Measurements from ENCODE around the gene KATNB1.

KATNB1 gene

DNA sequence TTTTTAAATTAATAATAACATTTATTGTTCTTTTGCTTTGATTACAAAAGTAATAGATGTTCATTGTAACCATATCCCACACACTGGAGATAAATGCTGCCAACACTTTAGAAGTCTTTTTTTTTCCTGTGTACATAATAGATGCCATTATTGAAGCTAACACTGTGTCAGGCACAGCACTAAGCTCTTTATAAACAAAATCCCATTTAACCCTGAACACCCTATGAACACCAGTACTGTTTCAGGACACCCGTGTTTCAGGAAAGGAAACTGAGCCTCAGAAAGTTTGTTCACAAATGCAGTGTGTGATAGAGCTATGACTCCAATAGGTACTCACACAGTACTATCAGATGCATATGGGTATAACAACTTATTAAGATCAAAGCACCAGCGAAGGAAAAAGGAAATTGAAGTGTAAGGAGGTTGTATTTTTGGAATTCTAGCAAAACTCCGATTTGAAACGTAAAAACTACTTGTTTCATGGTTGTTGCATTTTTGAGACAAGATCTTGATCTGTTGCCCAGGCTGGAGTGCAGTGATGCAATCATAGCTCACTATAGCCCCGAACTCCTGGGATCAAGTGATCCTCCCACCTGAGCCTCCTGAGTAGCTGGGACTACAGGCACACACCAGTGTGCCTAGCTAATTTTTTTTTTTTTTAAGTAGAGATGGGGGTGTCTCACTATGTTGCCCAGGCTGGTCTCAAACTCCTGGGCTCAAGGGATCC is 68.7 kb downstream of the KATNB1 start:
- H3K9me3 ChIP-seq, result no peaks in the 10 kb centered on the region
- no peaks in the 10 kb centered on the region for H3K36me3 ChIP-seq
- peaks cover 22% of the 10 kb centered on the region for H3K4me1 ChIP-seq
- DNase-seq, result no peak
- no peak overlapping the region for H3K4me3 ChIP-seq (ENCODE audit: low read depth, low read length)
- no peaks in the 10 kb centered on the region for H3K27me3 ChIP-seq
- TF ChIP-seq, protein P1, sequence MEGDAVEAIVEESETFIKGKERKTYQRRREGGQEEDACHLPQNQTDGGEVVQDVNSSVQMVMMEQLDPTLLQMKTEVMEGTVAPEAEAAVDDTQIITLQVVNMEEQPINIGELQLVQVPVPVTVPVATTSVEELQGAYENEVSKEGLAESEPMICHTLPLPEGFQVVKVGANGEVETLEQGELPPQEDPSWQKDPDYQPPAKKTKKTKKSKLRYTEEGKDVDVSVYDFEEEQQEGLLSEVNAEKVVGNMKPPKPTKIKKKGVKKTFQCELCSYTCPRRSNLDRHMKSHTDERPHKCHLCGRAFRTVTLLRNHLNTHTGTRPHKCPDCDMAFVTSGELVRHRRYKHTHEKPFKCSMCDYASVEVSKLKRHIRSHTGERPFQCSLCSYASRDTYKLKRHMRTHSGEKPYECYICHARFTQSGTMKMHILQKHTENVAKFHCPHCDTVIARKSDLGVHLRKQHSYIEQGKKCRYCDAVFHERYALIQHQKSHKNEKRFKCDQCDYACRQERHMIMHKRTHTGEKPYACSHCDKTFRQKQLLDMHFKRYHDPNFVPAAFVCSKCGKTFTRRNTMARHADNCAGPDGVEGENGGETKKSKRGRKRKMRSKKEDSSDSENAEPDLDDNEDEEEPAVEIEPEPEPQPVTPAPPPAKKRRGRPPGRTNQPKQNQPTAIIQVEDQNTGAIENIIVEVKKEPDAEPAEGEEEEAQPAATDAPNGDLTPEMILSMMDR (IDR thresholded peaks at IDR 0.05; ENCODE audit: low read depth, low read length), result no peak

DNA sequence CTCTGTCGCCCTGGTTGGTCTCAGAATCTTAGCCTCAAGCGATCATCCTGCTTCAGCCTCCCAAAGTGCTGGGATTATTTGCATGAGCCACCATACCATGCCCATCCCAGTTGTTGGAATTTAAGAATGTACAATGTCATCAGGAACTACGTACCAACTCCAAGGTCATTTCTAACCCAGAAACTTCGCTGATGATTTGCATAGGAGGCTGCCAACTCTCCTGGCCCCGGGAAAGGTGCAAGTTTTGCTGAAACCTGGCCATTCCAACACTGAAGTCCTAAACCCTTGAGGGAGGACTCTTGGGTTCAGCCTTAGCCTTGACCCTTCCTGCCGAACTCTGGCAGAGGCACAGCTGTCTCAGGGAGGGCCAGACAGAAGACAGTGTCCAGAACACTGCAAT is 69.6 kb downstream of the KATNB1 start:
- Histone ChIP-seq H3K27me3 (no peaks in the 10 kb centered on the region), H3K9me3 (no peaks in the 10 kb centered on the region), H3K4me1 (peaks cover 25% of the 10 kb centered on the region), H3K4me3 (ENCODE audit: low read depth, low read length) (no peak overlapping the region), H3K36me3 (no peaks in the 10 kb centered on the region)
- no peak for DNase-seq
- TF ChIP-seq, protein P1 (IDR thresholded peaks at IDR 0.05; ENCODE audit: low read depth, low read length), result no peak

All from BE2C (cell line).